Measurements from ENCODE around the gene EFCAB6.

The EFCAB6 gene

GRCh38 chr22:43567691-43568324 is 244.3 kb downstream of the EFCAB6 start:
- Mint-ChIP-seq H3K9me3 (no peaks in the 10 kb centered on the region), H3K4me1 (no peaks in the 10 kb centered on the region), H3K27ac (no peak overlapping the region), H3K36me3 (no peaks in the 10 kb centered on the region), H3K27me3 (peaks cover 1% of the 10 kb centered on the region), H3K4me3 (no peak overlapping the region)

GRCh38 chr22:43566561-43567332 is 245.4 kb downstream of the EFCAB6 start:
- H3K27me3 Mint-ChIP-seq = no peaks in the 10 kb centered on the region
- no peaks in the 10 kb centered on the region for H3K9me3 Mint-ChIP-seq
- H3K4me3 Mint-ChIP-seq = no peak overlapping the region
- H3K4me1 Mint-ChIP-seq = no peaks in the 10 kb centered on the region
- no peaks in the 10 kb centered on the region for H3K36me3 Mint-ChIP-seq
- no peak overlapping the region for H3K27ac Mint-ChIP-seq

GRCh38 chr22:43566021-43566420 is 246.1 kb downstream of the EFCAB6 start:
- Mint-ChIP-seq H3K36me3 (no peaks in the 10 kb centered on the region), H3K4me1 (no peaks in the 10 kb centered on the region), H3K9me3 (no peaks in the 10 kb centered on the region), H3K27ac (no peak overlapping the region), H3K27me3 (no peaks in the 10 kb centered on the region), H3K4me3 (no peak overlapping the region)

GRCh38 chr22:43564859-43565258 is 247.2 kb downstream of the EFCAB6 start:
- Mint-ChIP-seq H3K27me3 (no peaks in the 10 kb centered on the region), H3K9me3 (no peaks in the 10 kb centered on the region), H3K27ac (no peak overlapping the region), H3K4me3 (no peak overlapping the region), H3K4me1 (no peaks in the 10 kb centered on the region), H3K36me3 (no peaks in the 10 kb centered on the region)

GRCh38 chr22:43563571-43563970 is 248.5 kb downstream of the EFCAB6 start:
- no peaks in the 10 kb centered on the region for H3K36me3 Mint-ChIP-seq
- peaks cover 1% of the 10 kb centered on the region for H3K27me3 Mint-ChIP-seq
- no peaks in the 10 kb centered on the region for H3K9me3 Mint-ChIP-seq
- H3K4me1 Mint-ChIP-seq = no peaks in the 10 kb centered on the region
- no peak overlapping the region for H3K4me3 Mint-ChIP-seq
- H3K27ac Mint-ChIP-seq = no peak overlapping the region

GRCh38 chr22:43562843-43563242 is 249.3 kb downstream of the EFCAB6 start:
- no peak overlapping the region for H3K27ac Mint-ChIP-seq
- no peak overlapping the region for H3K4me3 Mint-ChIP-seq
- no peaks in the 10 kb centered on the region for H3K9me3 Mint-ChIP-seq
- no peaks in the 10 kb centered on the region for H3K4me1 Mint-ChIP-seq
- H3K27me3 Mint-ChIP-seq = peaks cover 1% of the 10 kb centered on the region
- no peaks in the 10 kb centered on the region for H3K36me3 Mint-ChIP-seq

- no peak overlapping the region for H3K4me3 Mint-ChIP-seq
- no peak overlapping the region for H3K27ac Mint-ChIP-seq
- H3K36me3 Mint-ChIP-seq = no peaks in the 10 kb centered on the region
- H3K27me3 Mint-ChIP-seq = peaks cover 3% of the 10 kb centered on the region
- no peaks in the 10 kb centered on the region for H3K4me1 Mint-ChIP-seq
- H3K9me3 Mint-ChIP-seq = no peaks in the 10 kb centered on the region
These were observed 250.5 kb downstream of the EFCAB6 start for GRCh38 chr22:43561415-43562178.

- Mint-ChIP-seq H3K9me3 (no peaks in the 10 kb centered on the region), H3K36me3 (no peaks in the 10 kb centered on the region), H3K27me3 (peaks cover 3% of the 10 kb centered on the region), H3K4me1 (no peaks in the 10 kb centered on the region), H3K27ac (no peak overlapping the region), H3K4me3 (no peak overlapping the region)
These were observed 251.5 kb downstream of the EFCAB6 start for GRCh38 chr22:43560651-43561050.

GRCh38 chr22:43555561-43556515 is 256.3 kb downstream of the EFCAB6 start:
- Mint-ChIP-seq H3K9me3 (no peaks in the 10 kb centered on the region), H3K36me3 (no peaks in the 10 kb centered on the region), H3K4me3 (no peak overlapping the region), H3K4me1 (no peaks in the 10 kb centered on the region), H3K27ac (no peak overlapping the region), H3K27me3 (peaks cover 6% of the 10 kb centered on the region)

GRCh38 chr22:43554694-43555365 is 257.3 kb downstream of the EFCAB6 start:
- no peak overlapping the region for H3K4me3 Mint-ChIP-seq
- no peaks in the 10 kb centered on the region for H3K36me3 Mint-ChIP-seq
- no peak overlapping the region for H3K27ac Mint-ChIP-seq
- no peaks in the 10 kb centered on the region for H3K4me1 Mint-ChIP-seq
- H3K9me3 Mint-ChIP-seq = no peaks in the 10 kb centered on the region
- peaks cover 6% of the 10 kb centered on the region for H3K27me3 Mint-ChIP-seq

GRCh38 chr22:43554259-43554636 is 257.9 kb downstream of the EFCAB6 start:
- no peak overlapping the region for H3K4me3 Mint-ChIP-seq
- no peaks in the 10 kb centered on the region for H3K36me3 Mint-ChIP-seq
- no peak overlapping the region for H3K27ac Mint-ChIP-seq
- H3K4me1 Mint-ChIP-seq = no peaks in the 10 kb centered on the region
- H3K9me3 Mint-ChIP-seq = no peaks in the 10 kb centered on the region
- peaks cover 6% of the 10 kb centered on the region for H3K27me3 Mint-ChIP-seq

GRCh38 chr22:43553451-43554258 is 258.4 kb downstream of the EFCAB6 start:
- Mint-ChIP-seq H3K27me3 (peaks cover 4% of the 10 kb centered on the region), H3K27ac (no peak overlapping the region)

GRCh38 chr22:43550672-43551071 is 261.4 kb downstream of the EFCAB6 start:
- no peak overlapping the region for H3K4me3 Mint-ChIP-seq
- no peaks in the 10 kb centered on the region for H3K9me3 Mint-ChIP-seq
- no peaks in the 10 kb centered on the region for H3K36me3 Mint-ChIP-seq
- H3K4me1 Mint-ChIP-seq = no peaks in the 10 kb centered on the region
- H3K27me3 Mint-ChIP-seq = peaks cover 3% of the 10 kb centered on the region
- no peak overlapping the region for H3K27ac Mint-ChIP-seq

More at GRCh38 chr22:43553451-43554258, 258.4 kb downstream of the EFCAB6 start:
- Mint-ChIP-seq H3K4me1 (no peaks in the 10 kb centered on the region), H3K36me3 (no peaks in the 10 kb centered on the region), H3K9me3 (no peaks in the 10 kb centered on the region), H3K4me3 (no peak overlapping the region)

GRCh38 chr22:43550024-43550620 is 262.0 kb downstream of the EFCAB6 start:
- Mint-ChIP-seq H3K27me3 (peaks cover 3% of the 10 kb centered on the region), H3K36me3 (no peaks in the 10 kb centered on the region), H3K9me3 (no peaks in the 10 kb centered on the region), H3K4me3 (no peak overlapping the region), H3K4me1 (no peaks in the 10 kb centered on the region), H3K27ac (no peak overlapping the region)
